Body of pancreas (tissue), 4 donors: ENCODE results near the gene CCDC174.

Experiments
- POLR2A ChIP-seq, 3 donors: fragments of 450-650 bp; IDR thresholded peaks; one replicate each; pipeline ENCODE4 v1.6.1; 2016; ENCODE audit warnings: antibody characterized with exemption in 3 of 3, mild to moderate bottlenecking in 2 of 3
- TF ChIP-seq, protein P1 (sequence below), 7 experiments: fragments of 450-650 bp in 4 of 7; fragments of 200-600 bp in 3 of 7; sonication (generic) in 3 of 7; IDR thresholded peaks; one replicate each; pipeline ENCODE4 v1.5.1; 2016 to 2019; ENCODE audit warnings: antibody characterized with exemption in 7 of 7

GRCh38 chr3:14631101-14631497, 20.5 kb upstream of the CCDC174 start:
- TF ChIP-seq, protein P1, sequence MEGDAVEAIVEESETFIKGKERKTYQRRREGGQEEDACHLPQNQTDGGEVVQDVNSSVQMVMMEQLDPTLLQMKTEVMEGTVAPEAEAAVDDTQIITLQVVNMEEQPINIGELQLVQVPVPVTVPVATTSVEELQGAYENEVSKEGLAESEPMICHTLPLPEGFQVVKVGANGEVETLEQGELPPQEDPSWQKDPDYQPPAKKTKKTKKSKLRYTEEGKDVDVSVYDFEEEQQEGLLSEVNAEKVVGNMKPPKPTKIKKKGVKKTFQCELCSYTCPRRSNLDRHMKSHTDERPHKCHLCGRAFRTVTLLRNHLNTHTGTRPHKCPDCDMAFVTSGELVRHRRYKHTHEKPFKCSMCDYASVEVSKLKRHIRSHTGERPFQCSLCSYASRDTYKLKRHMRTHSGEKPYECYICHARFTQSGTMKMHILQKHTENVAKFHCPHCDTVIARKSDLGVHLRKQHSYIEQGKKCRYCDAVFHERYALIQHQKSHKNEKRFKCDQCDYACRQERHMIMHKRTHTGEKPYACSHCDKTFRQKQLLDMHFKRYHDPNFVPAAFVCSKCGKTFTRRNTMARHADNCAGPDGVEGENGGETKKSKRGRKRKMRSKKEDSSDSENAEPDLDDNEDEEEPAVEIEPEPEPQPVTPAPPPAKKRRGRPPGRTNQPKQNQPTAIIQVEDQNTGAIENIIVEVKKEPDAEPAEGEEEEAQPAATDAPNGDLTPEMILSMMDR (IDR thresholded peaks at IDR 0.05): no peak
- TF ChIP-seq POLR2A (IDR thresholded peaks at IDR 0.05): no peak
